Bronchial epithelial cell (primary cell): ENCODE results near the gene THADA. TPM values are rescaled to one million over a fixed set of nuclear protein-coding genes. Genes with fewer than 3 reads are reported as not detected.
A peak's percentile ranks its signal among the peaks of the same experiment; 100 is the strongest.

Experiments
- DNase-seq: peaks from one replicate; pipeline ENCODE4 v3.0.0-alpha.2; 2010; ENCODE audit warnings: low read depth
- FAIRE-seq: peaks from 2 replicates; lab custom pipeline; 2011; peaks lifted over from hg19 to GRCh38; lab: Jason Lieb, UNC
- H3K27me3 ChIP-seq: 2 replicates; pipeline ENCODE4 v1.5.1; 2011; ENCODE audit warnings: low read length; ENCODE audit not compliant: control insufficient read depth, insufficient read depth
- H3K36me3 ChIP-seq: 2 replicates; pipeline ENCODE4 v1.5.1; 2011; ENCODE audit warnings: low read length; ENCODE audit not compliant: control insufficient read depth, insufficient read depth
- H3K4me3 ChIP-seq: 2 replicates; pipeline ENCODE4 v1.5.1; 2011; ENCODE audit warnings: mild to moderate bottlenecking, low read depth, low read length, control low read depth
- CTCF ChIP-seq: IDR thresholded peaks from 2 replicates; pipeline ENCODE4 v1.5.1; 2011; ENCODE audit warnings: mild to moderate bottlenecking, moderate library complexity, low read length, control low read depth, inconsistent platforms; ENCODE audit not compliant: insufficient read depth, severe bottlenecking
- total RNA-seq: library from RNA; depleted of rRNA; stranded (reverse); fragments of >200 nt; gene quantifications from 2 replicates; pipeline ENCODE4 v1.2.1, GENCODE V29; 2014

The THADA gene
- total RNA-seq, 1 donor from 2014 or later: 25.8 TPM

GRCh38 chr2:43225788-43226557 is 369.9 kb downstream of the THADA start:
- peaks cover 8% of the 10 kb centered on the region for H3K36me3 ChIP-seq
- no peaks in the 10 kb centered on the region for H3K27me3 ChIP-seq
- FAIRE-seq (no peak), DNase-seq (no peak)
- peak overlapping the region; percentile 92 for H3K4me3 ChIP-seq
- no peak for TF ChIP-seq CTCF

- H3K4me3 ChIP-seq: peak overlapping the region; percentile 92
- H3K36me3 ChIP-seq: peaks cover 6% of the 10 kb centered on the region
- DNase-seq (no peak), FAIRE-seq (no peak)
- H3K27me3 ChIP-seq: no peaks in the 10 kb centered on the region
- TF ChIP-seq CTCF: no peak
Observed at GRCh38 chr2:43225093-43225787, 370.6 kb downstream of the THADA start.

GRCh38 chr2:43224571-43225092 is 371.2 kb downstream of the THADA start:
- H3K27me3 ChIP-seq: no peaks in the 10 kb centered on the region
- H3K36me3 ChIP-seq: peaks cover 6% of the 10 kb centered on the region
- H3K4me3 ChIP-seq: peak overlapping the region; percentile 92
- no peak for TF ChIP-seq CTCF
- FAIRE-seq (no peak), DNase-seq (no peak)

- FAIRE-seq (no peak), DNase-seq (peak; percentile 10)
- Histone ChIP-seq H3K4me3 (peak overlapping the region; percentile 92), H3K27me3 (no peaks in the 10 kb centered on the region), H3K36me3 (peaks cover 6% of the 10 kb centered on the region)
- peak; percentile 47 for TF ChIP-seq CTCF
Observed at GRCh38 chr2:43224131-43224570, 371.7 kb downstream of the THADA start.

GRCh38 chr2:43223521-43224001 is 372.3 kb downstream of the THADA start:
- FAIRE-seq: no peak
- peaks cover 6% of the 10 kb centered on the region for H3K36me3 ChIP-seq
- H3K27me3 ChIP-seq: no peaks in the 10 kb centered on the region
- DNase-seq: peak; percentile 12
- peak overlapping the region; percentile 92 for H3K4me3 ChIP-seq
- TF ChIP-seq CTCF: no peak
